SH-SY5Y (cell line): Measurements from ENCODE around the gene OR1S2.
"Not testable (repeated sequence)": the region's sequence is repeated elsewhere in the genome, so short reads cannot be mapped to it uniquely, and the experiment has no call there.

Experiments
- GATA2 ChIP-seq: IDR thresholded peaks from 2 replicates; pipeline ENCODE4 v1.6.1; 2011; ENCODE audit warnings: mild to moderate bottlenecking, low read depth, low read length
- GATA3 ChIP-seq: IDR thresholded peaks from 2 replicates; pipeline ENCODE4 v1.6.1; 2011; ENCODE audit warnings: low read depth, mild to moderate bottlenecking, low read length, moderate library complexity

OR1S2 gene

GRCh38 chr11:58204042-58204441, at the start of gene OR1S2:
OR1S2 (minus strand) TSS chr11:58204142; CDS start chr11:58204142, 0 bp downstream.
- TF ChIP-seq GATA2: no peak
- TF ChIP-seq GATA3: no peak

- TF ChIP-seq GATA3: no peak
- no peak for TF ChIP-seq GATA2
These were observed 40.0 kb upstream of the OR1S2 start for GRCh38 chr11:58243954-58244353.

- no peak for TF ChIP-seq GATA3
- no peak for TF ChIP-seq GATA2
These were observed 24.1 kb upstream of the OR1S2 start for GRCh38 chr11:58227956-58228615.

GRCh38 chr11:58222721-58223120, 18.8 kb upstream of the OR1S2 start:
- TF ChIP-seq GATA3 (no peak), GATA2 (no peak)

- TF ChIP-seq GATA3: no peak
- TF ChIP-seq GATA2: no peak
These were observed 12.5 kb upstream of the OR1S2 start for GRCh38 chr11:58216476-58216875.

GRCh38 chr11:58212420-58212819, 8.5 kb upstream of the OR1S2 start, which contains the start of gene OR1S1:
OR1S1 (plus strand) TSS chr11:58212720.
- not testable (repeated sequence) for TF ChIP-seq GATA3, GATA2

- TF ChIP-seq GATA3 (no peak), GATA2 (no peak)
These were observed 4.7 kb downstream of the OR1S2 start for GRCh38 chr11:58199271-58199670.

GRCh38 chr11:58195939-58196338, 8.0 kb downstream of the OR1S2 start:
- no peak for TF ChIP-seq GATA3

GRCh38 chr11:58193391-58193790, 10.6 kb downstream of the OR1S2 start:
- TF ChIP-seq GATA3: no peak
- TF ChIP-seq GATA2: no peak

- TF ChIP-seq GATA2 (no peak), GATA3 (no peak)
These were observed 11.7 kb downstream of the OR1S2 start for GRCh38 chr11:58192229-58192628.

- TF ChIP-seq GATA2 (no peak), GATA3 (no peak)
These were observed 15.2 kb downstream of the OR1S2 start, which contains the start of gene OR9Q2 for GRCh38 chr11:58188770-58189169. OR9Q2 (plus strand) TSS chr11:58189070; CDS start chr11:58190491, 1,421 bp downstream.

- TF ChIP-seq GATA2 (no peak), GATA3 (no peak)
These were observed 17.0 kb downstream of the OR1S2 start for GRCh38 chr11:58186938-58187337.

GRCh38 chr11:58179648-58180047, 24.3 kb downstream of the OR1S2 start:
- no peak for TF ChIP-seq GATA2
- no peak for TF ChIP-seq GATA3

- no peak for TF ChIP-seq GATA2
- TF ChIP-seq GATA3: no peak
These were observed 25.5 kb downstream of the OR1S2 start for GRCh38 chr11:58178444-58178843.

GRCh38 chr11:58177409-58178054, 26.4 kb downstream of the OR1S2 start:
- no peak for TF ChIP-seq GATA2
